ENCODE measurements around the gene MATN1.

DNA sequence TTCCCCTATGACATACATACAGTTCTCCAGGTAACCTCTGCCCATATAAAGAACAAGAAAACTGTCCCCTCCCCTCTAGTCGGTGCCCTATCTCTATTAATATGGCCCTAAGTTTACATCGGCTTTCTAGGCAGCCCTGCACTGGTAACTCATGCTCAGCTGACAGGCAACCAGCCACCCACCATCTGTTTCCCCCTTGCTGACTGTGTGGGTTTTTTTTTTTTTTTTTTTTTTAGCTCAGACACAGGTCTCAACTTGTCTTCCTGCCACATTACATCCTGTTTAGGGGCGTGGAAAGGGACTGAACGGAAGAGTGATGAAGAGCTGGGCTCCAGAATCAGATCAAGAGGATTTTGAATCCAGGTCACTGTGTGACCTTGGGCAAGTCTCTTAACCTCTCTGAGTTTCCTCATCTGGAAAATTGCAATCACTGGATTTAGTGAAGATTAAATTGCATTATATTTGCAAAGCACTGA, 20.2 kb upstream of the MATN1 start:
- TF ChIP-seq HDAC2 (IDR thresholded peaks at IDR 0.05), result no peak
- no peak for TF ChIP-seq RAD21 (conservative IDR thresholded peaks at IDR 0.05 in 1 of 2, IDR thresholded peaks at IDR 0.05 in 1 of 2)
- no peak for TF ChIP-seq CEBPB (IDR thresholded peaks at IDR 0.05)
- no peak for TF ChIP-seq CTCF (IDR thresholded peaks at IDR 0.05)
